ENCODE measurements around the gene OR51A7. TPM values are rescaled to one million over a fixed set of nuclear protein-coding genes. Genes with fewer than 3 reads are reported as not detected.
"Not testable (repeated sequence)": the region's sequence is repeated elsewhere in the genome, so short reads cannot be mapped to it uniquely, and the experiment has no call there.

Gene OR51A7
- not detected in 2 replicates for total RNA-seq (2011; cell fraction: chromatin; rRNA removed; ENCODE audit: low replicate concordance)
- not detected in 2 replicates for total RNA-seq (2011; cell fraction: nucleolus; rRNA removed)
- not detected in 2 replicates for total RNA-seq (2011; cell fraction: nucleoplasm; rRNA removed)
- total RNA-seq (2014; rRNA removed) = not detected in 2 replicates
- not detected in 2 replicates for total RNA-seq (2014; rRNA removed; fragmentation: Illumina TruSeq; extraction: Trizol)
- not detected in 2 replicates for total RNA-seq (2015; rRNA removed; fragmentation: Illumina TruSeq; extraction: Trizol)
- total RNA-seq (2021) = not detected in 2 replicates
- not detected in 2 replicates for polyA plus RNA-seq (2011; rRNA removed)
- not detected in 2 replicates for polyA plus RNA-seq (2011; cell fraction: cytosol; rRNA removed)
- polyA plus RNA-seq (2011; cell fraction: nucleus; rRNA removed) = not detected in 2 replicates
- not detected in 2 replicates for polyA plus RNA-seq (2012)
- not detected in 2 replicates for polyA plus RNA-seq (2014; fragmentation: Illumina TruSeq; extraction: Trizol)
- not detected for polyA plus RNA-seq (2014; fragmentation: Nextera tagmentation; extraction: Ambion mirVana)
- not detected in 2 replicates for polyA plus RNA-seq (2014; rRNA removed)
- polyA minus RNA-seq (2011; rRNA and poly(A)+ RNA removed) = not detected in 2 replicates
- polyA minus RNA-seq (2011; cell fraction: cytosol; rRNA and poly(A)+ RNA removed) = not detected in 2 replicates
- not detected in 2 replicates for polyA minus RNA-seq (2011; cell fraction: nucleus; rRNA and poly(A)+ RNA removed)
- not detected for Bru-seq, nascent RNA
- BruChase-seq, experiment 1, labeled RNA remaining after a 2-hour chase = not detected
- BruChase-seq, experiment 2, labeled RNA remaining after a 6-hour chase = not detected
- long read RNA-seq, experiment 1 = 0 reads
- long read RNA-seq, experiment 2 = 0 reads
- long read RNA-seq, experiment 3 = 0 reads

GRCh38 chr11:4903484-4903883 is at the start of gene OR51A7:
OR51A7 (plus strand) TSS chr11:4903783; CDS start chr11:4907370, 3,587 bp downstream.
- FAIRE-seq (no peak), ATAC-seq (no peak), DNase-seq (ENCODE audit: extremely low read depth in 1 of 4, low spot score in 3 of 4) (no peak)
- Histone ChIP-seq H3K27ac (ENCODE audit: extremely low read depth, low read depth, low read length) (no peak within 1 kb of the TSS), H4K20me1 (replicated peaks; ENCODE audit: control insufficient read depth, insufficient read depth, low read length) (no peaks in the 10 kb centered on the region), H3K27me3 (ENCODE audit: control insufficient read depth in 2 of 2, insufficient read depth in 2 of 2, low read length in 2 of 2) (no peaks in the 10 kb centered on the region; a peak in 1 of 5 replicates), H3K4me1 (replicated peaks in 1 of 2; ENCODE audit: control insufficient read depth in 2 of 2, insufficient read depth in 2 of 2, low read length in 2 of 2) (no peaks in the 10 kb centered on the region), H3K36me3 (ENCODE audit: control insufficient read depth, insufficient read depth, low read length) (no peaks in the 10 kb centered on the region), H3K9me3 (replicated peaks; ENCODE audit: control insufficient read depth, insufficient read depth, low read depth, low read length) (no peaks in the 10 kb centered on the region), H3K4me2 (ENCODE audit: insufficient read depth, low read length) (no peak within 1 kb of the TSS), H2AFZ (ENCODE audit: low read depth, low read length) (no peak within 1 kb of the TSS), H3K9me1 (ENCODE audit: control insufficient read depth, insufficient read depth, low read length) (no peaks in the 10 kb centered on the region), H3K9ac (ENCODE audit: insufficient read depth in 1 of 2, low read depth in 2 of 2, low read length in 2 of 2) (no peak within 1 kb of the TSS), H3K79me2 (ENCODE audit: control insufficient read depth, insufficient read depth, low read length) (no peaks in the 10 kb centered on the region), H3K4me3 (no peak within 1 kb of the TSS)
- CTCF ChIA-PET (ENCODE audit: low intra/inter-chr PET ratio) = no interaction called here
- no peak for TF ChIP-seq ZBTB12 (CRISPR knock-in tag; IDR thresholded peaks at IDR 0.05)
- no peak for TF ChIP-seq ZBTB26 (CRISPR knock-in tag; IDR thresholded peaks at IDR 0.05)
- no peak for TF ChIP-seq MBD1 (CRISPR knock-in tag; IDR thresholded peaks at IDR 0.05)
- no peak for TF ChIP-seq FIP1L1 (IDR thresholded peaks at IDR 0.05; ENCODE audit: low read depth, low read length, poor library complexity, severe bottlenecking)
- TF ChIP-seq GTF2A2 (tag; IDR thresholded peaks at IDR 0.05) = no peak
- no peak for TF ChIP-seq ETS2 (tag; IDR thresholded peaks at IDR 0.05; ENCODE audit: borderline replicate concordance, poor library complexity, severe bottlenecking)
- intact Hi-C loops (cut with micrococcal nuclease) (no loop called here), in situ Hi-C loops (cut with MboI) (no loop called here)
- no TSS peak for BruUV-seq (replicated peaks)
- POLR2A ChIA-PET = no interaction called here

GRCh38 chr11:4854286-4854685 is 49.3 kb upstream of the OR51A7 start:
- H3K9me1 ChIP-seq (ENCODE audit: control insufficient read depth, insufficient read depth, low read length); H4K20me1 ChIP-seq (replicated peaks; ENCODE audit: control insufficient read depth, insufficient read depth, low read length); FAIRE-seq; H3K4me2 ChIP-seq (ENCODE audit: insufficient read depth, low read length); H3K4me3 ChIP-seq; intact Hi-C loops (cut with micrococcal nuclease); H2AFZ ChIP-seq (ENCODE audit: low read depth, low read length); ATAC-seq; H3K4me1 ChIP-seq (replicated peaks in 1 of 2; ENCODE audit: control insufficient read depth in 2 of 2, insufficient read depth in 2 of 2, low read length in 2 of 2); BruUV-seq (replicated peaks); in situ Hi-C loops (cut with MboI); H3K79me2 ChIP-seq (ENCODE audit: control insufficient read depth, insufficient read depth, low read length); H3K36me3 ChIP-seq (ENCODE audit: control insufficient read depth, insufficient read depth, low read length); H3K9me3 ChIP-seq (replicated peaks; ENCODE audit: control insufficient read depth, insufficient read depth, low read depth, low read length); DNase-seq (ENCODE audit: extremely low read depth in 1 of 4, low spot score in 3 of 4); CTCF ChIA-PET (ENCODE audit: low intra/inter-chr PET ratio); POLR2A ChIA-PET; H3K27me3 ChIP-seq (ENCODE audit: control insufficient read depth in 2 of 2, insufficient read depth in 2 of 2, low read length in 2 of 2); H3K9ac ChIP-seq (ENCODE audit: insufficient read depth in 1 of 2, low read depth in 2 of 2, low read length in 2 of 2); H3K27ac ChIP-seq (ENCODE audit: extremely low read depth, low read depth, low read length): not testable (repeated sequence)
- WGBS (ENCODE audit: insufficient coverage, low coverage, missing lambda C conversion rate) = 5% methylated on average over 7 of the region's 7 CpGs

Data from K562 (cell line).